Common myeloid progenitor, CD34-positive (primary cell): ENCODE measurements around the gene TSPEAR.

Source experiments
- CTCF ChIA-PET: fragments of 350-600 bp; sonication (Branson Sonifier 250); formaldehyde crosslinking; loops from one replicate; lab custom pipeline; 2021; ENCODE audit warnings: antibody characterized with exemption; lab: Charles Lee
- POLR2A ChIA-PET: fragments of 350-600 bp; sonication (Branson Sonifier 250); formaldehyde crosslinking; loops from one replicate; lab custom pipeline; 2021; ENCODE audit warnings: antibody characterized with exemption; lab: Charles Lee
- DNase-seq, 3 donors: peaks; one replicate each; pipeline versions ENCODE4 v3.0.0 to v3.0.0-alpha.2; 2013
- H3K27ac ChIP-seq, 2 experiments: 1 replicate in 1 of 2; 2 replicates in 1 of 2; pipeline ENCODE4 v1.7.0; 2013; ENCODE audit warnings: inconsistent platforms in 2 of 2, low read length in 2 of 2, mild to moderate bottlenecking in 2 of 2, low read depth in 1 of 2, moderate library complexity in 1 of 2; ENCODE audit not compliant: severe bottlenecking in 2 of 2, insufficient read depth in 1 of 2, poor library complexity in 1 of 2
- H3K27me3 ChIP-seq, 5 experiments: replicated peaks in 2 of 5; 1 replicate in 3 of 5; 2 replicates in 2 of 5; pipeline versions ENCODE4 v1.6.1 to v1.7.0; 2013; ENCODE audit warnings: low read length in 4 of 5, mild to moderate bottlenecking in 2 of 5, moderate library complexity in 2 of 5, inconsistent platforms in 1 of 5; ENCODE audit not compliant: insufficient read depth in 5 of 5, control insufficient read depth in 4 of 5
- H3K36me3 ChIP-seq, 4 experiments: 1 replicate in 2 of 4; 2 replicates in 2 of 4; pipeline versions ENCODE4 v1.6.1 to v1.7.0; 2013; ENCODE audit warnings: low read length in 3 of 4, control low read depth in 1 of 4, mild to moderate bottlenecking in 1 of 4; ENCODE audit not compliant: control insufficient read depth in 4 of 4, insufficient read depth in 4 of 4
- H3K4me1 ChIP-seq, 4 experiments: 1 replicate in 3 of 4; 2 replicates in 1 of 4; pipeline versions ENCODE4 v1.6.1 to v1.7.1; 2013; ENCODE audit warnings: low read length in 3 of 4, mild to moderate bottlenecking in 3 of 4, control low read depth in 1 of 4, inconsistent platforms in 1 of 4, moderate library complexity in 1 of 4; ENCODE audit not compliant: control insufficient read depth in 4 of 4, insufficient read depth in 4 of 4; ENCODE audit errors: control extremely low read depth in 1 of 4
- H3K4me3 ChIP-seq, 7 experiments: 1 replicate in 4 of 7; 2 replicates in 3 of 7; pipeline versions ENCODE4 v1.5.1 to v1.7.0; 2013; ENCODE audit warnings: mild to moderate bottlenecking in 7 of 7, low read length in 6 of 7, moderate library complexity in 6 of 7, inconsistent platforms in 2 of 7, low read depth in 2 of 7, control low read depth in 1 of 7; ENCODE audit not compliant: insufficient read depth in 4 of 7, control insufficient read depth in 1 of 7; ENCODE audit errors: extremely low read depth in 1 of 7
- H3K9me3 ChIP-seq, 5 experiments: 1 replicate in 4 of 5; 2 replicates in 1 of 5; pipeline versions ENCODE4 v1.6.1 to v1.7.1; 2013; ENCODE audit warnings: low read length in 4 of 5, mild to moderate bottlenecking in 2 of 5, inconsistent platforms in 1 of 5, low read depth in 1 of 5, moderate library complexity in 1 of 5; ENCODE audit not compliant: control insufficient read depth in 4 of 5, insufficient read depth in 2 of 5; ENCODE audit errors: control extremely low read depth in 1 of 5
- WGBS: methylation state at CpG from one replicate; pipeline ENCODE4 v1.1.5; 2013; ENCODE audit not compliant: insufficient coverage; 5-methylcytosine and 5-hydroxymethylcytosine counted together

The TSPEAR gene

GRCh38 chr21:44478124-44478800 is 233.1 kb downstream of the TSPEAR start:
- no peaks in the 10 kb centered on the region for H3K4me1 ChIP-seq
- H3K36me3 ChIP-seq: no peaks in the 10 kb centered on the region
- 86% methylated on average over 15 of the region's 16 CpGs for WGBS
- POLR2A ChIA-PET: no interaction called here
- CTCF ChIA-PET: interaction anchor here (0.6 to 0.9 kb wide), 3 partner anchors 32 to 337 kb away, joined by 3 read pairs; no protein-coding TSS in a partner anchor
- H3K27me3 ChIP-seq: peaks cover 0 to 3% (median 0%) of the 10 kb centered on the region in 5 experiments
- H3K27ac ChIP-seq: no peak overlapping the region
- H3K4me3 ChIP-seq: no peak overlapping the region
- DNase-seq: no peak
- no peaks in the 10 kb centered on the region for H3K9me3 ChIP-seq

- no peaks in the 10 kb centered on the region for H3K36me3 ChIP-seq
- H3K4me1 ChIP-seq: no peaks in the 10 kb centered on the region
- no peak overlapping the region for H3K27ac ChIP-seq
- H3K27me3 ChIP-seq: no peaks in the 10 kb centered on the region
- ChIA-PET POLR2A (no interaction called here), CTCF (interaction anchor here (0.6 to 1.2 kb wide), 4 partner anchors 33 to 338 kb away, joined by 3 read pairs; no protein-coding TSS in a partner anchor)
- WGBS: 82% methylated on average over 7 of the region's 7 CpGs
- H3K9me3 ChIP-seq: no peaks in the 10 kb centered on the region
- no peak for DNase-seq
- H3K4me3 ChIP-seq: no peak overlapping the region
Observed at GRCh38 chr21:44477712-44478111, 233.7 kb downstream of the TSPEAR start.

- 92% methylated on average over 6 of the region's 8 CpGs for WGBS
- Histone ChIP-seq H3K4me1 (no peaks in the 10 kb centered on the region), H3K27ac (no peak overlapping the region), H3K27me3 (no peaks in the 10 kb centered on the region), H3K36me3 (no peaks in the 10 kb centered on the region), H3K9me3 (no peaks in the 10 kb centered on the region), H3K4me3 (no peak overlapping the region)
- no peak for DNase-seq
- CTCF ChIA-PET: interaction anchor here (1.2 kb wide), 2 partner anchors 18 to 123 kb away, joined by 3 read pairs; no protein-coding TSS in a partner anchor
- POLR2A ChIA-PET: no interaction called here
Observed at GRCh38 chr21:44477131-44477530, 234.2 kb downstream of the TSPEAR start.

GRCh38 chr21:44475266-44475845 is 236.0 kb downstream of the TSPEAR start:
- Histone ChIP-seq H3K36me3 (no peaks in the 10 kb centered on the region), H3K27me3 (no peaks in the 10 kb centered on the region), H3K4me1 (no peaks in the 10 kb centered on the region), H3K9me3 (no peaks in the 10 kb centered on the region), H3K4me3 (no peak overlapping the region), H3K27ac (no peak overlapping the region)
- ChIA-PET CTCF (no interaction called here), POLR2A (no interaction called here)
- WGBS: 93% methylated on average over 13 of the region's 17 CpGs
- no peak for DNase-seq

GRCh38 chr21:44473915-44474555 is 237.3 kb downstream of the TSPEAR start:
- H3K36me3 ChIP-seq: no peaks in the 10 kb centered on the region
- H3K9me3 ChIP-seq: no peaks in the 10 kb centered on the region
- no peak overlapping the region for H3K4me3 ChIP-seq
- no peaks in the 10 kb centered on the region for H3K4me1 ChIP-seq
- H3K27ac ChIP-seq: no peak overlapping the region
- ChIA-PET CTCF (no interaction called here), POLR2A (no interaction called here)
- DNase-seq: no peak
- 96% methylated on average over 17 of the region's 19 CpGs for WGBS
- H3K27me3 ChIP-seq: no peaks in the 10 kb centered on the region

GRCh38 chr21:44471996-44472395 is 239.4 kb downstream of the TSPEAR start:
- Histone ChIP-seq H3K27ac (no peak overlapping the region), H3K4me1 (no peaks in the 10 kb centered on the region), H3K36me3 (no peaks in the 10 kb centered on the region), H3K9me3 (no peaks in the 10 kb centered on the region), H3K27me3 (no peaks in the 10 kb centered on the region), H3K4me3 (no peak overlapping the region)
- POLR2A ChIA-PET: no interaction called here
- WGBS: 94% methylated on average over 4 of the region's 6 CpGs
- no peak for DNase-seq
- CTCF ChIA-PET: no interaction called here

- CTCF ChIA-PET: no interaction called here
Observed at GRCh38 chr21:44471341-44471740, 240.0 kb downstream of the TSPEAR start.

More at GRCh38 chr21:44471341-44471740, 240.0 kb downstream of the TSPEAR start:
- Histone ChIP-seq H3K36me3 (no peaks in the 10 kb centered on the region), H3K4me3 (no peak overlapping the region), H3K4me1 (no peaks in the 10 kb centered on the region), H3K27ac (no peak overlapping the region), H3K9me3 (no peaks in the 10 kb centered on the region), H3K27me3 (no peaks in the 10 kb centered on the region)
- POLR2A ChIA-PET: no interaction called here
- DNase-seq: no peak
